ENCODE results near the gene LDLRAD2. TPM values are rescaled to one million over a fixed set of nuclear protein-coding genes. Genes with fewer than 3 reads are reported as not detected.
A peak's percentile ranks its signal among the peaks of the same experiment; 100 is the strongest.
"Not testable (repeated sequence)": the region's sequence is repeated elsewhere in the genome, so short reads cannot be mapped to it uniquely, and the experiment has no call there.

The LDLRAD2 gene
- total and polyA plus RNA-seq, 10 of the 15 experiments (the other 5 are each of a cell fraction or from before 2014, with no cell fraction given), result 0.04 to 0.23 (median 0.11) TPM; not detected in 7

GRCh38 chr1:21776925-21777324 is 35.1 kb upstream of the LDLRAD2 start:
- in situ Hi-C loops (cut with MboI), result loop anchor here (25.0 kb wide), 1 partner anchor 1810 kb away; no protein-coding TSS in a partner anchor
- Histone ChIP-seq H3K79me2 (ENCODE audit: control insufficient read depth, insufficient read depth, low read length) (peaks cover 95% of the 10 kb centered on the region), H3K4me2 (ENCODE audit: control insufficient read depth, insufficient read depth) (peak overlapping the region; percentile 2; the same call in 1 of the 2 replicates), H3K4me1 (ENCODE audit: control insufficient read depth, insufficient read depth, low read length) (peaks cover 15% of the 10 kb centered on the region), H3K4me3 (peak overlapping the region; percentile 28; the same call in 1 of the 2 replicates)
- 67% methylated on average over 5 of the region's 5 CpGs for WGBS (ENCODE audit: insufficient coverage, insufficient replicate concordance, low lambda C conversion rate, missing lambda C conversion rate)
- H3K27me3 ChIP-seq (replicated peaks in 1 of 2; ENCODE audit: control insufficient read depth in 2 of 2, insufficient read depth in 2 of 2, low read length in 1 of 2); DNase-seq (ENCODE audit: low read depth, low spot score); intact Hi-C loops (cut with micrococcal nuclease; ENCODE audit: unreplicated experiment); FAIRE-seq; H3K27ac ChIP-seq (ENCODE audit: control insufficient read depth, insufficient read depth); ATAC-seq; H4K20me1 ChIP-seq (ENCODE audit: control insufficient read depth, insufficient read depth); BruUV-seq (replicated peaks); H3K9me3 ChIP-seq (replicated peaks; ENCODE audit: control insufficient read depth, insufficient read depth, low read length); H3K9ac ChIP-seq (ENCODE audit: control insufficient read depth, insufficient read depth, low read length); H2AFZ ChIP-seq (ENCODE audit: control insufficient read depth, low read depth, low read length); H3K36me3 ChIP-seq (ENCODE audit: control insufficient read depth in 2 of 2, insufficient read depth in 2 of 2, low read length in 1 of 2): not testable (repeated sequence)
- ChIA-PET SMC1A (ENCODE audit: uncharacterized antibody, unreplicated experiment) (interaction anchor here (1.4 to 7.5 kb wide), 3 partner anchors 14 to 248 kb away, joined by 3 to 100 read pairs (median 4); no protein-coding TSS in a partner anchor), POLR2A (interaction anchor here (0.5 to 7.8 kb wide), 5 partner anchors 13 to 1048 kb away, joined by 3 to 102 read pairs (median 6); no protein-coding TSS in a partner anchor), CTCF (interaction anchor here (1.2 kb wide), 2 partner anchors 15 to 22 kb away, joined by 3 read pairs; no protein-coding TSS in a partner anchor), RAD21 (ENCODE audit: unreplicated experiment) (interaction anchor here (1.2 to 1.9 kb wide), 4 partner anchors 9 to 121 kb away, joined by 3 to 12 read pairs (median 4); no protein-coding TSS in a partner anchor)
- TF ChIP-seq, protein P1, sequence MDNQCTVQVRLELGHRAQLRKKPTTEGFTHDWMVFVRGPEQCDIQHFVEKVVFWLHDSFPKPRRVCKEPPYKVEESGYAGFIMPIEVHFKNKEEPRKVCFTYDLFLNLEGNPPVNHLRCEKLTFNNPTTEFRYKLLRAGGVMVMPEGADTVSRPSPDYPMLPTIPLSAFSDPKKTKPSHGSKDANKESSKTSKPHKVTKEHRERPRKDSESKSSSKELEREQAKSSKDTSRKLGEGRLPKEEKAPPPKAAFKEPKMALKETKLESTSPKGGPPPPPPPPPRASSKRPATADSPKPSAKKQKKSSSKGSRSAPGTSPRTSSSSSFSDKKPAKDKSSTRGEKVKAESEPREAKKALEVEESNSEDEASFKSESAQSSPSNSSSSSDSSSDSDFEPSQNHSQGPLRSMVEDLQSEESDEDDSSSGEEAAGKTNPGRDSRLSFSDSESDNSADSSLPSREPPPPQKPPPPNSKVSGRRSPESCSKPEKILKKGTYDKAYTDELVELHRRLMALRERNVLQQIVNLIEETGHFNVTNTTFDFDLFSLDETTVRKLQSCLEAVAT (IDR thresholded peaks at IDR 0.05), result peak; percentile 68; the same call in 1 of the 2 replicates

- no peak overlapping the region for H2AFZ ChIP-seq (ENCODE audit: control insufficient read depth, low read depth, low read length)
- peak overlapping the region; percentile 100 for H3K27ac ChIP-seq (ENCODE audit: control insufficient read depth, insufficient read depth)
- no peak for FAIRE-seq
- no TSS peak for BruUV-seq (replicated peaks)
- peaks cover 2% of the 10 kb centered on the region; the same call in 2 of the 3 replicates for H3K9me3 ChIP-seq (replicated peaks; ENCODE audit: control insufficient read depth, insufficient read depth, low read length)
- DNase-seq (ENCODE audit: low read depth, low spot score), result no peak
- intact Hi-C loops (cut with micrococcal nuclease; ENCODE audit: unreplicated experiment) (no loop called here), in situ Hi-C loops (cut with MboI) (loop anchor here (25.0 kb wide), 1 partner anchor 1809 kb away; no protein-coding TSS in a partner anchor)
- H3K4me2 ChIP-seq (ENCODE audit: control insufficient read depth, insufficient read depth), result peak overlapping the region; percentile 69
- peaks cover 12% of the 10 kb centered on the region for H3K4me1 ChIP-seq (ENCODE audit: control insufficient read depth, insufficient read depth, low read length)
- peaks cover 95% of the 10 kb centered on the region for H3K79me2 ChIP-seq (ENCODE audit: control insufficient read depth, insufficient read depth, low read length)
- CTCF ChIA-PET, result interaction anchor here (1.1 to 1.4 kb wide), 3 partner anchors 15 to 18 kb away, joined by 3 to 4 read pairs (median 3); no protein-coding TSS in a partner anchor
- no peak for ATAC-seq
- RAD21 ChIA-PET (ENCODE audit: unreplicated experiment), result interaction anchor here (1.4 kb wide), 2 partner anchors 16 to 123 kb away, joined by 3 to 8 read pairs; no protein-coding TSS in a partner anchor
- WGBS (ENCODE audit: insufficient coverage, insufficient replicate concordance, low lambda C conversion rate, missing lambda C conversion rate), result 79% methylated on average over 2 of the region's 2 CpGs
- H3K36me3 ChIP-seq (ENCODE audit: control insufficient read depth in 2 of 2, insufficient read depth in 2 of 2, low read length in 1 of 2), result no peaks in the 10 kb centered on the region; a peak in 2 of 4 replicates
- SMC1A ChIA-PET (ENCODE audit: uncharacterized antibody, unreplicated experiment), result interaction anchor here (1.4 to 7.5 kb wide), 2 partner anchors 14 to 15 kb away, joined by 4 to 100 read pairs; no protein-coding TSS in a partner anchor
- POLR2A ChIA-PET, result interaction anchor here (0.6 to 7.8 kb wide), 3 partner anchors 15 to 245 kb away, joined by 3 to 102 read pairs (median 6); no protein-coding TSS in a partner anchor
- H3K4me3 ChIP-seq, result peak overlapping the region; percentile 73; the same call in 1 of the 2 replicates
- H3K9ac ChIP-seq (ENCODE audit: control insufficient read depth, insufficient read depth, low read length), result 0 out of 2 replicates have a peak overlapping the region, but pooled peaks have one; percentile 20
- no peaks in the 10 kb centered on the region for H4K20me1 ChIP-seq (ENCODE audit: control insufficient read depth, insufficient read depth)
- H3K27me3 ChIP-seq (replicated peaks in 1 of 2; ENCODE audit: control insufficient read depth in 2 of 2, insufficient read depth in 2 of 2, low read length in 1 of 2), result no peaks in the 10 kb centered on the region
- TF ChIP-seq JUND (IDR thresholded peaks at IDR 0.05; ENCODE audit: low read depth, low read length) (no peak), CHD4 (IDR thresholded peaks at IDR 0.05) (no peak), ZNF217 (IDR thresholded peaks at IDR 0.05) (no peak), YY1 (IDR thresholded peaks at IDR 0.05; ENCODE audit: low read depth, low read length) (no peak)
- TF ChIP-seq, protein P2, sequence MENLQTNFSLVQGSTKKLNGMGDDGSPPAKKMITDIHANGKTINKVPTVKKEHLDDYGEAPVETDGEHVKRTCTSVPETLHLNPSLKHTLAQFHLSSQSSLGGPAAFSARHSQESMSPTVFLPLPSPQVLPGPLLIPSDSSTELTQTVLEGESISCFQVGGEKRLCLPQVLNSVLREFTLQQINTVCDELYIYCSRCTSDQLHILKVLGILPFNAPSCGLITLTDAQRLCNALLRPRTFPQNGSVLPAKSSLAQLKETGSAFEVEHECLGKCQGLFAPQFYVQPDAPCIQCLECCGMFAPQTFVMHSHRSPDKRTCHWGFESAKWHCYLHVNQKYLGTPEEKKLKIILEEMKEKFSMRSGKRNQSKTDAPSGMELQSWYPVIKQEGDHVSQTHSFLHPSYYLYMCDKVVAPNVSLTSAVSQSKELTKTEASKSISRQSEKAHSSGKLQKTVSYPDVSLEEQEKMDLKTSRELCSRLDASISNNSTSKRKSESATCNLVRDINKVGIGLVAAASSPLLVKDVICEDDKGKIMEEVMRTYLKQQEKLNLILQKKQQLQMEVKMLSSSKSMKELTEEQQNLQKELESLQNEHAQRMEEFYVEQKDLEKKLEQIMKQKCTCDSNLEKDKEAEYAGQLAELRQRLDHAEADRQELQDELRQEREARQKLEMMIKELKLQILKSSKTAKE (IDR thresholded peaks at IDR 0.05; ENCODE audit: low read depth, poor library complexity, severe bottlenecking), result no peak
- TF ChIP-seq, protein P3, sequence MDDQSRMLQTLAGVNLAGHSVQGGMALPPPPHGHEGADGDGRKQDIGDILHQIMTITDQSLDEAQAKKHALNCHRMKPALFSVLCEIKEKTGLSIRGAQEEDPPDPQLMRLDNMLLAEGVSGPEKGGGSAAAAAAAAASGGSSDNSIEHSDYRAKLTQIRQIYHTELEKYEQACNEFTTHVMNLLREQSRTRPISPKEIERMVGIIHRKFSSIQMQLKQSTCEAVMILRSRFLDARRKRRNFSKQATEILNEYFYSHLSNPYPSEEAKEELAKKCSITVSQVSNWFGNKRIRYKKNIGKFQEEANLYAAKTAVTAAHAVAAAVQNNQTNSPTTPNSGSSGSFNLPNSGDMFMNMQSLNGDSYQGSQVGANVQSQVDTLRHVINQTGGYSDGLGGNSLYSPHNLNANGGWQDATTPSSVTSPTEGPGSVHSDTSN (IDR thresholded peaks at IDR 0.05; ENCODE audit: insufficient replicate concordance, low read depth, low read length), result no peak
- TF ChIP-seq, protein P4, sequence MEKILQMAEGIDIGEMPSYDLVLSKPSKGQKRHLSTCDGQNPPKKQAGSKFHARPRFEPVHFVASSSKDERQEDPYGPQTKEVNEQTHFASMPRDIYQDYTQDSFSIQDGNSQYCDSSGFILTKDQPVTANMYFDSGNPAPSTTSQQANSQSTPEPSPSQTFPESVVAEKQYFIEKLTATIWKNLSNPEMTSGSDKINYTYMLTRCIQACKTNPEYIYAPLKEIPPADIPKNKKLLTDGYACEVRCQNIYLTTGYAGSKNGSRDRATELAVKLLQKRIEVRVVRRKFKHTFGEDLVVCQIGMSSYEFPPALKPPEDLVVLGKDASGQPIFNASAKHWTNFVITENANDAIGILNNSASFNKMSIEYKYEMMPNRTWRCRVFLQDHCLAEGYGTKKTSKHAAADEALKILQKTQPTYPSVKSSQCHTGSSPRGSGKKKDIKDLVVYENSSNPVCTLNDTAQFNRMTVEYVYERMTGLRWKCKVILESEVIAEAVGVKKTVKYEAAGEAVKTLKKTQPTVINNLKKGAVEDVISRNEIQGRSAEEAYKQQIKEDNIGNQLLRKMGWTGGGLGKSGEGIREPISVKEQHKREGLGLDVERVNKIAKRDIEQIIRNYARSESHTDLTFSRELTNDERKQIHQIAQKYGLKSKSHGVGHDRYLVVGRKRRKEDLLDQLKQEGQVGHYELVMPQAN (conservative IDR thresholded peaks at IDR 0.05), result no peak
Measured at GRCh38 chr1:21778405-21778727, 33.7 kb upstream of the LDLRAD2 start.

Data from GM12878 (cell line).